SK-N-SH (cell line): Measurements from ENCODE around the gene SERPINA6. TPM values are rescaled to one million over a fixed set of nuclear protein-coding genes. Genes with fewer than 3 reads are reported as not detected.

ENCODE experiments used
- CTCF ChIA-PET: fragments of 300-600, 350-600 bp; formaldehyde crosslinking; extraction: SDS; loops from one replicate; lab custom pipeline; 2021; lab: Yijun Ruan, JAX
- POLR2A ChIA-PET: fragments of 350-600 bp; sonication (Branson Sonifier 250); formaldehyde crosslinking; extraction: SDS; loops from one replicate; lab custom pipeline; 2020; ENCODE audit warnings: antibody characterized with exemption, inconsistent platforms; lab: Yijun Ruan, JAX
- DNase-seq: peaks from one replicate; pipeline ENCODE4 v3.0.0; 2012
- H2AFZ ChIP-seq: fragments of 200-600 bp; sonication (generic); 2 replicates; pipeline ENCODE4 v1.8.1; 2016; ENCODE audit warnings: antibody characterized with exemption, mild to moderate bottlenecking, low read depth
- H3F3A ChIP-seq: fragments of 200-600 bp; sonication (generic); replicated peaks from 2 replicates; pipeline ENCODE3; 2016; ENCODE audit warnings: antibody characterized with exemption, mild to moderate bottlenecking; ENCODE audit not compliant: insufficient read depth
- H3K27ac ChIP-seq, 2 experiments: fragments of 200-500 bp in 1 of 2; fragments of 200-600 bp in 1 of 2; sonication (Bioruptor generic) in 1 of 2; sonication (generic), shearing (Covaris generic) in 1 of 2; 2 replicates each; pipeline versions ENCODE4 v1.5.1 to v1.6.1; 2014 to 2016; ENCODE audit warnings: low read depth in 2 of 2, inconsistent platforms in 1 of 2, low read length in 1 of 2, mild to moderate bottlenecking in 1 of 2, mixed read lengths in 1 of 2
- H3K27me3 ChIP-seq: fragments of 200-600 bp; sonication (generic), shearing (Covaris generic); 2 replicates; pipeline ENCODE4 v1.6.1; 2016; ENCODE audit warnings: mixed run types; ENCODE audit not compliant: insufficient read depth
- H3K36me3 ChIP-seq, 2 experiments: fragments of 200-500 bp in 1 of 2; fragments of 200-600 bp in 1 of 2; sonication (Bioruptor generic) in 1 of 2; sonication (generic) in 1 of 2; replicated peaks in 1 of 2; 2 replicates each; pipeline versions ENCODE3 to v1.5.1; 2014 to 2016; ENCODE audit warnings: low read length in 1 of 2, mild to moderate bottlenecking in 1 of 2; ENCODE audit not compliant: insufficient read depth in 2 of 2, control insufficient read depth in 1 of 2
- H3K4me1 ChIP-seq, 2 experiments: fragments of 200-500 bp in 1 of 2; fragments of 200-600 bp in 1 of 2; sonication (Bioruptor generic) in 1 of 2; sonication (generic), shearing (Covaris generic) in 1 of 2; 2 replicates each; pipeline versions ENCODE4 v1.5.1 to v1.6.1; 2014 to 2016; ENCODE audit warnings: low read depth in 1 of 2, low read length in 1 of 2, mixed run types in 1 of 2; ENCODE audit not compliant: insufficient read depth in 2 of 2, control insufficient read depth in 1 of 2
- H3K4me2 ChIP-seq: fragments of 200-600 bp; sonication (generic), shearing (Covaris generic); 2 replicates; pipeline ENCODE4 v1.6.1; 2017; ENCODE audit warnings: mixed run types
- H3K4me3 ChIP-seq, 2 experiments: fragments of 200-500 bp in 1 of 2; fragments of 200-600 bp in 1 of 2; sonication (Bioruptor generic) in 1 of 2; sonication (generic), shearing (Covaris generic) in 1 of 2; 2 replicates each; pipeline versions ENCODE4 v1.5.1 to v1.8.1; 2014 to 2016; ENCODE audit warnings: low read depth in 2 of 2, inconsistent platforms in 1 of 2, low read length in 1 of 2, mild to moderate bottlenecking in 1 of 2, mixed read lengths in 1 of 2, moderate library complexity in 1 of 2
- H3K79me2 ChIP-seq: fragments of 200-600 bp; sonication (generic); 2 replicates; pipeline ENCODE4 v1.8.1; 2017; ENCODE audit warnings: mild to moderate bottlenecking; ENCODE audit not compliant: insufficient read depth
- H3K9ac ChIP-seq: fragments of 200-600 bp; sonication (generic); 2 replicates; pipeline ENCODE4 v1.6.1; 2017; ENCODE audit warnings: mixed run types
- H3K9me2 ChIP-seq: fragments of 200-600 bp; sonication (generic); 2 replicates; pipeline ENCODE4 v1.6.1; 2017; ENCODE audit warnings: mixed run types
- H3K9me3 ChIP-seq: fragments of 200-600 bp; sonication (generic); 2 replicates; pipeline ENCODE4 v1.6.1; 2017; ENCODE audit warnings: mixed run types, mild to moderate bottlenecking, moderate library complexity
- H4K20me1 ChIP-seq: fragments of 200-600 bp; sonication (generic); 2 replicates; pipeline ENCODE4 v1.6.1; 2017; ENCODE audit warnings: mild to moderate bottlenecking, mixed run types; ENCODE audit not compliant: insufficient read depth
- CHD2 ChIP-seq: fragments of 150-350 bp; IDR thresholded peaks from 2 replicates; pipeline ENCODE4 v1.6.1; 2018; ENCODE audit warnings: low read length; ENCODE audit not compliant: partially characterized antibody
- CTCF ChIP-seq: fragments of 200-600 bp; sonication (generic); IDR thresholded peaks from 2 replicates; pipeline ENCODE4 v1.6.1; 2017; ENCODE audit warnings: antibody characterized with exemption, mild to moderate bottlenecking, moderate library complexity
- ELF1 ChIP-seq: IDR thresholded peaks from 2 replicates; pipeline ENCODE4 v1.4.0; 2012
- EZH2phosphoT487 ChIP-seq: fragments of 200-600 bp; sonication (generic); IDR thresholded peaks from 2 replicates; pipeline ENCODE4 v1.6.1; 2017; ENCODE audit warnings: low read depth, mixed run types, mild to moderate bottlenecking, antibody characterized with exemption, moderate library complexity, borderline replicate concordance
- FOSL2 ChIP-seq: IDR thresholded peaks from 2 replicates; pipeline ENCODE4 v1.4.0; 2012; ENCODE audit warnings: low read depth, mild to moderate bottlenecking, moderate library complexity, borderline replicate concordance
- FOXJ3 ChIP-seq: sonication (generic); formaldehyde crosslinking; IDR thresholded peaks from 2 replicates; pipeline ENCODE4 v1.5.1; 2020; ENCODE audit warnings: mild to moderate bottlenecking, missing genetic modification reagents
- GABPA ChIP-seq: IDR thresholded peaks from 2 replicates; pipeline ENCODE4 v1.4.0; 2012; ENCODE audit warnings: low read depth, mild to moderate bottlenecking
- IRF3 ChIP-seq: fragments of 150-350 bp; IDR thresholded peaks from 2 replicates; pipeline ENCODE4 v1.6.1; 2016; ENCODE audit warnings: mild to moderate bottlenecking, low read depth, low read length
- MAX ChIP-seq: IDR thresholded peaks from 2 replicates; pipeline ENCODE4 v1.4.0; 2012; ENCODE audit warnings: low read depth
- NFIC ChIP-seq: IDR thresholded peaks from 2 replicates; pipeline ENCODE4 v1.4.0; 2012; ENCODE audit warnings: borderline replicate concordance
- PBX3 ChIP-seq: IDR thresholded peaks from 2 replicates; pipeline ENCODE4; 2012
- RCOR1 ChIP-seq: fragments of 150-350 bp; IDR thresholded peaks from 2 replicates; pipeline ENCODE4 v1.6.1; 2017; ENCODE audit warnings: antibody characterized with exemption, low read length
- RFX5 ChIP-seq: IDR thresholded peaks from 2 replicates; pipeline ENCODE4 v1.6.1; 2012; ENCODE audit warnings: mild to moderate bottlenecking, improper control_type of control experiment, low read length
- RXRA ChIP-seq: IDR thresholded peaks from 2 replicates; pipeline ENCODE4 v1.4.0; 2012; ENCODE audit warnings: low read depth, mild to moderate bottlenecking, borderline replicate concordance
- SMC3 ChIP-seq: IDR thresholded peaks from 2 replicates; pipeline ENCODE4 v1.6.1; 2012; ENCODE audit warnings: low read depth, low read length, improper control_type of control experiment
- TCF12 ChIP-seq: IDR thresholded peaks from 2 replicates; pipeline ENCODE4 v1.4.0; 2012
- USF1 ChIP-seq: IDR thresholded peaks from 2 replicates; pipeline ENCODE4 v1.4.0; 2012; ENCODE audit warnings: low read depth, borderline replicate concordance
- YY1 ChIP-seq: IDR thresholded peaks from 2 replicates; pipeline ENCODE4 v1.4.0; 2012; ENCODE audit warnings: low read depth, mild to moderate bottlenecking
- WGBS: methylation state at CpG from one replicate; pipeline ENCODE4 v1.1.6; 2017; ENCODE audit warnings: low lambda C conversion rate; 5-methylcytosine and 5-hydroxymethylcytosine counted together
- polyA plus RNA-seq, 3 experiments: library from polyadenylated mRNA; depleted of rRNA; stranded (reverse); fragments of >200 nt; gene quantifications; 2 replicates each; pipeline ENCODE4 v1.2.3, GENCODE V29; 2012
- TF ChIP-seq, protein P1 (sequence below): fragments of 150-350 bp; IDR thresholded peaks from 2 replicates; pipeline ENCODE4 v1.6.1; 2017; ENCODE audit warnings: antibody characterized with exemption, low read length, low read depth, borderline replicate concordance

Gene SERPINA6
- polyA plus RNA-seq, 1 of the 3 experiments (the other 2 are of a cell fraction), result 0.46 TPM

GRCh38 chr14:94349276-94349675 lies 26.1 kb upstream of the SERPINA6 start:
- H3K27ac ChIP-seq, result no peak overlapping the region
- H3K9ac ChIP-seq, result no peak overlapping the region
- H3K9me3 ChIP-seq, result no peaks in the 10 kb centered on the region
- 59% methylated on average over 6 of the region's 7 CpGs for WGBS
- no peaks in the 10 kb centered on the region for H3K9me2 ChIP-seq
- peaks cover 7% of the 10 kb centered on the region for H3F3A ChIP-seq
- CTCF ChIA-PET, result no interaction called here
- H3K4me3 ChIP-seq, result no peak overlapping the region
- H3K4me1 ChIP-seq, result peaks cover 0 to 10% of the 10 kb centered on the region in 2 experiments; a peak in 1 of 4 replicates
- no peak for DNase-seq
- no peaks in the 10 kb centered on the region for H3K27me3 ChIP-seq
- no peak for TF ChIP-seq YY1
- no peak for TF ChIP-seq CHD2
- no peaks in the 10 kb centered on the region for H4K20me1 ChIP-seq
- H3K4me2 ChIP-seq, result no peak overlapping the region
- no peak overlapping the region for H2AFZ ChIP-seq
- H3K79me2 ChIP-seq, result no peaks in the 10 kb centered on the region
- POLR2A ChIA-PET, result no interaction called here
- H3K36me3 ChIP-seq, result no peaks in the 10 kb centered on the region

- POLR2A ChIA-PET, result no interaction called here
Observed at GRCh38 chr14:94348836-94349235, 25.7 kb upstream of the SERPINA6 start.

More at GRCh38 chr14:94348836-94349235, 25.7 kb upstream of the SERPINA6 start:
- no peaks in the 10 kb centered on the region for H3K9me3 ChIP-seq
- H3K4me3 ChIP-seq, result no peak overlapping the region
- H3F3A ChIP-seq, result peaks cover 7% of the 10 kb centered on the region
- no peaks in the 10 kb centered on the region for H4K20me1 ChIP-seq
- no peaks in the 10 kb centered on the region for H3K27me3 ChIP-seq
- no peaks in the 10 kb centered on the region for H3K79me2 ChIP-seq
- H3K36me3 ChIP-seq, result no peaks in the 10 kb centered on the region
- no peaks in the 10 kb centered on the region for H3K9me2 ChIP-seq
- no peak overlapping the region for H3K9ac ChIP-seq
- no peak overlapping the region for H3K27ac ChIP-seq
- DNase-seq, result no peak
- H3K4me2 ChIP-seq, result no peak overlapping the region
- CTCF ChIA-PET, result no interaction called here
- H2AFZ ChIP-seq, result no peak overlapping the region
- TF ChIP-seq USF1 (no peak), MAX (no peak), FOXJ3 (CRISPR knock-in tag) (no peak), SMC3 (no peak), RXRA (no peak), TCF12 (no peak), RCOR1 (no peak), RFX5 (no peak), GABPA (no peak), NFIC (no peak), FOSL2 (no peak), ELF1 (no peak), CTCF (no peak), PBX3 (no peak), EZH2phosphoT487 (no peak), IRF3 (no peak)
- TF ChIP-seq, protein P1, sequence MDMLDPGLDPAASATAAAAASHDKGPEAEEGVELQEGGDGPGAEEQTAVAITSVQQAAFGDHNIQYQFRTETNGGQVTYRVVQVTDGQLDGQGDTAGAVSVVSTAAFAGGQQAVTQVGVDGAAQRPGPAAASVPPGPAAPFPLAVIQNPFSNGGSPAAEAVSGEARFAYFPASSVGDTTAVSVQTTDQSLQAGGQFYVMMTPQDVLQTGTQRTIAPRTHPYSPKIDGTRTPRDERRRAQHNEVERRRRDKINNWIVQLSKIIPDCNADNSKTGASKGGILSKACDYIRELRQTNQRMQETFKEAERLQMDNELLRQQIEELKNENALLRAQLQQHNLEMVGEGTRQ, result no peak
- peaks cover 0 to 10% of the 10 kb centered on the region in 2 experiments; a peak in 1 of 4 replicates for H3K4me1 ChIP-seq
